ENCODE results near the gene DCUN1D4.
"Not testable (repeated sequence)": the region's sequence is repeated elsewhere in the genome, so short reads cannot be mapped to it uniquely, and the experiment has no call there.

The DCUN1D4 gene

GRCh38 chr4:51855751-51856150 lies 12.8 kb downstream of the DCUN1D4 start:
- no peak for DNase-seq

- DNase-seq: no peak
Measured at GRCh38 chr4:51858605-51859202, 15.8 kb downstream of the DCUN1D4 start.

- DNase-seq: no peak
Measured at GRCh38 chr4:51859476-51860031, 16.6 kb downstream of the DCUN1D4 start.

- DNase-seq: no peak
Measured at GRCh38 chr4:51862199-51862598, 19.2 kb downstream of the DCUN1D4 start.

- DNase-seq: no peak
Measured at GRCh38 chr4:51862781-51863180, 19.8 kb downstream of the DCUN1D4 start.

- DNase-seq: no peak
Measured at GRCh38 chr4:51865717-51866116, 22.8 kb downstream of the DCUN1D4 start.

GRCh38 chr4:51866835-51867234 lies 23.9 kb downstream of the DCUN1D4 start:
- DNase-seq: no peak

- DNase-seq: no peak
Measured at GRCh38 chr4:51867689-51868448, 24.9 kb downstream of the DCUN1D4 start.

- DNase-seq: no peak
Measured at GRCh38 chr4:51868449-51868847, 25.5 kb downstream of the DCUN1D4 start.

GRCh38 chr4:51870441-51871188 lies 27.7 kb downstream of the DCUN1D4 start:
- DNase-seq: no peak

- DNase-seq: no peak
Measured at GRCh38 chr4:51872283-51872997, 29.5 kb downstream of the DCUN1D4 start.

GRCh38 chr4:51874551-51874950 lies 31.6 kb downstream of the DCUN1D4 start:
- no peak for DNase-seq

GRCh38 chr4:51878431-51878830 lies 35.5 kb downstream of the DCUN1D4 start:
- DNase-seq: no peak

GRCh38 chr4:51880016-51880915 lies 37.3 kb downstream of the DCUN1D4 start:
- DNase-seq: no peak

GRCh38 chr4:51884055-51884454 lies 41.1 kb downstream of the DCUN1D4 start:
- DNase-seq: no peak

GRCh38 chr4:51884606-51885005 lies 41.7 kb downstream of the DCUN1D4 start:
- no peak for DNase-seq

- DNase-seq: no peak
Measured at GRCh38 chr4:51885363-51885762, 42.4 kb downstream of the DCUN1D4 start.

GRCh38 chr4:51890760-51891159 lies 47.8 kb downstream of the DCUN1D4 start:
- DNase-seq: no peak

- DNase-seq: not testable (repeated sequence)
Measured at GRCh38 chr4:51893402-51893801, 50.4 kb downstream of the DCUN1D4 start.

- no peak for DNase-seq
Measured at GRCh38 chr4:51894059-51894645, 51.2 kb downstream of the DCUN1D4 start.

GRCh38 chr4:51895158-51895557 lies 52.2 kb downstream of the DCUN1D4 start:
- DNase-seq: no peak
